OCI-LY1 (cell line): ENCODE results near the gene UTP11.
A peak's percentile ranks its signal among the peaks of the same experiment; 100 is the strongest.

Source experiments
- H2AFZ ChIP-seq: fragments of 200-600 bp; sonication (generic), shearing (Covaris generic); 2 replicates; pipeline ENCODE4 v1.6.0; 2014; ENCODE audit warnings: antibody characterized with exemption, mild to moderate bottlenecking, low read length
- H3F3A ChIP-seq: fragments of 200-600 bp; sonication (generic), shearing (Covaris generic); 2 replicates; pipeline ENCODE4 v1.6.0; 2014; ENCODE audit warnings: mild to moderate bottlenecking, antibody characterized with exemption, low read length, moderate library complexity; ENCODE audit not compliant: insufficient read depth
- H3K27ac ChIP-seq: fragments of 200-600 bp; sonication (generic); 2 replicates; pipeline ENCODE4 v1.5.1; 2014; ENCODE audit warnings: low read length, mixed run types, mild to moderate bottlenecking, low read depth; ENCODE audit not compliant: poor library complexity, severe bottlenecking
- H3K27me3 ChIP-seq: fragments of 200-600 bp; sonication (generic); 2 replicates; pipeline ENCODE4 v1.6.0; 2014; ENCODE audit warnings: antibody characterized with exemption, mild to moderate bottlenecking, low read length, moderate library complexity; ENCODE audit not compliant: insufficient read depth
- H3K36me3 ChIP-seq: fragments of 200-600 bp; sonication (generic); 2 replicates; pipeline ENCODE4 v1.6.1; 2014; ENCODE audit warnings: mild to moderate bottlenecking, antibody characterized with exemption, low read length, moderate library complexity, mixed read lengths; ENCODE audit not compliant: insufficient read depth
- H3K4me1 ChIP-seq: fragments of 200-600 bp; sonication (generic); 2 replicates; pipeline ENCODE4 v1.5.1; 2014; ENCODE audit warnings: mild to moderate bottlenecking, low read length, moderate library complexity; ENCODE audit not compliant: insufficient read depth, severe bottlenecking
- H3K4me2 ChIP-seq: fragments of 200-600 bp; sonication (generic), shearing (Covaris generic); 2 replicates; pipeline ENCODE4 v1.6.1; 2014; ENCODE audit warnings: low read length
- H3K4me3 ChIP-seq: fragments of 200-600 bp; sonication (generic); 2 replicates; pipeline ENCODE4 v1.5.1; 2014; ENCODE audit warnings: low read length, low read depth, mild to moderate bottlenecking, mixed read lengths; ENCODE audit not compliant: poor library complexity, severe bottlenecking
- H3K79me2 ChIP-seq: fragments of 200-600 bp; shearing (Covaris generic); 2 replicates; pipeline ENCODE4 v1.6.1; 2016; ENCODE audit warnings: mixed run types, low read length, mixed read lengths; ENCODE audit not compliant: insufficient read depth
- H3K9ac ChIP-seq: fragments of 200-600 bp; sonication (generic), shearing (Covaris generic); 2 replicates; pipeline ENCODE4 v1.6.1; 2014; ENCODE audit warnings: mild to moderate bottlenecking, low read length, mixed read lengths
- H3K9me2 ChIP-seq: fragments of 200-600 bp; sonication (generic), shearing (Covaris generic); 2 replicates; pipeline ENCODE4 v1.6.1; 2014; ENCODE audit warnings: low read depth, mild to moderate bottlenecking, low read length, mixed read lengths
- H3K9me3 ChIP-seq: fragments of 200-600 bp; shearing (Covaris generic); 2 replicates; pipeline ENCODE4 v1.6.1; 2014; ENCODE audit warnings: low read length, mixed read lengths
- H4K20me1 ChIP-seq: fragments of 200-600 bp; sonication (generic), shearing (Covaris generic); 2 replicates; pipeline ENCODE4 v1.6.0; 2016; ENCODE audit warnings: mild to moderate bottlenecking, low read length; ENCODE audit not compliant: insufficient read depth
- CTCF ChIP-seq: fragments of 200-600 bp; sonication (generic), shearing (Covaris generic); IDR thresholded peaks from 2 replicates; pipeline ENCODE4 v1.5.1; 2017; ENCODE audit warnings: mild to moderate bottlenecking, antibody characterized with exemption, low read length, moderate library complexity, mixed read lengths
- EZH2 ChIP-seq: fragments of 200-600 bp; sonication (generic), shearing (Covaris generic); IDR thresholded peaks from 2 replicates; pipeline ENCODE4 v1.8.0; 2017; ENCODE audit warnings: borderline replicate concordance, mixed run types, mild to moderate bottlenecking, antibody characterized with exemption, low read length, moderate library complexity, mixed read lengths

The UTP11 gene

DNA sequence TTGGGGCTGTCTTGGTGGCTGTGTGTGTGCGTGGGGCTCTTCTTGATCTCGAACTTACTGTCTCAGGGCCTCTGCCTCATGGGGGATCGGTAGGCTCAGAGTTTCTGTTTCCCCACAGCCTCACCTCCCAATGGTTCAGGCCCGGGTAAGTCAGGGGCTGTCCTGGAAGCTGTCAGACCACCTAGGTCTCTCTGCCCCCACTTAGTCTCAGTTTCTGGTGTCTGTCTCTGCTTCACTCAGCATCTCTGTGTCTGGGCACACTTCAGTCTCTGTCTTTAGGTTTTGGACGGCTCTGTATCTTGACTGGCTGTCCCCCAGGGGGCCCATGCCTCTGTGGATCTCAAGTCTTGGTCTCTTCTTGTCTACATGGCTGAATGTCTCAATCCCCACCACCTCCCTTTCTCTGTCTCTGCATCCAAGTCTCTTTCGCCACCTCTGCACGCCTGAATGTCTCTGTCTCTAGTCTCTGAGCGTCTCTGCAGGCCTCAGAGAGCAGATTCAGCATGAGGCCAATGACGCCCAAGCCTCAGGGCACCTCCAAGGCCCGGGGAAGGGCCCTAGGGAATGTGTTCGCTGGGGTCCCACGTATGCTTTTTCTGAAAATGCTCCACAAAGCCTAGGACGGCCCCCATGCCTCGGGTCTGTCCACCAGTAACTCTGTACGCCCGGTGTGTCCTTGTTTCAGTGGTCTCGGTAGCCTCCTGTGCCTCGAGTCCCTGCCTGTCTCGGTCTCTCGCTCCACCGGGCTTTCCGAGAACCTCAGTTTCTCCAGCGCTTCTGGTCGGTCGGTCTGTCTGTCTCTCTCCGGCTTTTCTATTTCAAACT, 8.0 kb upstream of the UTP11 start:
- H3K4me2 ChIP-seq = peak overlapping the region; percentile 75
- H3K9ac ChIP-seq = peak overlapping the region; percentile 45; the same call in 1 of the 2 replicates
- H3K79me2 ChIP-seq = no peaks in the 10 kb centered on the region
- no peak overlapping the region for H3K27ac ChIP-seq
- no peaks in the 10 kb centered on the region for H3K27me3 ChIP-seq
- H3K36me3 ChIP-seq = no peaks in the 10 kb centered on the region
- TF ChIP-seq EZH2 = no peak
- TF ChIP-seq CTCF = no peak
- no peaks in the 10 kb centered on the region for H4K20me1 ChIP-seq
- H3F3A ChIP-seq = no peaks in the 10 kb centered on the region
- peak overlapping the region; percentile 59 for H3K4me3 ChIP-seq
- H3K9me3 ChIP-seq = no peaks in the 10 kb centered on the region
- peaks cover 7% of the 10 kb centered on the region for H3K4me1 ChIP-seq
- no peak overlapping the region for H2AFZ ChIP-seq
- no peaks in the 10 kb centered on the region for H3K9me2 ChIP-seq

DNA sequence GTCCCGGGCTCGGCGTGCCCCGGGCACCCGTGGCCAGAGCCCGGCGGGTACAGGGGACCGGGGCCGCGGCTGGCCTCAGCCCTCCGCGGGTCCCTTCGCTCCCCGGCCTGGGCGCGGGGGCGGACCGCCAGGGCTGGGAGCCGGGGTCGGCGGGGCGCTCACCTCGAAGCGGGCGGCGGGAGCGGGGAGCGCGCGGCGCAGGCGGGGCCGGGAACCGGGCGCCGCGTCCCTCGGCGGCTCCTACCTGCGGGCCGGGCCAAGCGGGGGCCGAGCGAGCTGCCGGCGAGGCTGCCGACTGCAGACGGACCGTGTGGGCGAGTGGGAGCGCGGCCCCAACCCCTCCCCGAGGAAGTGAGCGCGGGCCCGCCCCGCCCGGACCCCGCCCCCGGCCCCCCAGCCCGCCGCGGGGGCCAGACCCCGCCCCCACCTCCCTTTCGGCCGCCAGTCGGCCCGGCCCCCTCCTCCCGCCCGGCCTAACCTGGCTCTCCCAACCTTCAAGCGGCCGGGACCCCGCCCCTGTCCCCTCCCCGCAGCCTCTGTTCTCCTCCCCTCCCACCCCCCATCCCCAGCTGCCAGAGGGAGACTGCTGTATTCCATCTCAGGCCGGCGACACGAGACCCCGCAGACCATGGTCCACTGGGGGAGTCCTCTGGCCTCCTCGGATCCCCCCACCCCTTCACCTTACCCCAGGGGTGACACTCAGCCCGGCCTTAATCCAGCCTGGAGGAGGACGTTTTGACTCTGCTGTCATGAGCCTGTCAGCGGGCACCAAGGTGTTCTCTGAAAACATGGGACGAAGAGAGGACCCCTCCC, 7.1 kb upstream of the UTP11 start, which contains the start of gene FHL3:
TSS of gene FHL3 (minus strand) at position 320 of the 813 bp plus-strand sequence. CDS start 6,102 bp downstream, outside the sequence.
- TF ChIP-seq CTCF = no peak
- no peak for TF ChIP-seq EZH2
- Histone ChIP-seq H3K9ac (peak within 1 kb of the TSS; percentile 45; the same call in 1 of the 2 replicates), H3F3A (no peaks in the 10 kb centered on the region), H4K20me1 (no peaks in the 10 kb centered on the region), H3K9me3 (no peaks in the 10 kb centered on the region), H3K4me3 (peak within 1 kb of the TSS; percentile 59), H3K36me3 (no peaks in the 10 kb centered on the region), H3K27ac (no peak within 1 kb of the TSS), H3K9me2 (no peaks in the 10 kb centered on the region), H3K4me2 (peak within 1 kb of the TSS; percentile 75), H3K4me1 (peaks cover 7% of the 10 kb centered on the region), H3K79me2 (no peaks in the 10 kb centered on the region), H3K27me3 (no peaks in the 10 kb centered on the region), H2AFZ (no peak within 1 kb of the TSS)

DNA sequence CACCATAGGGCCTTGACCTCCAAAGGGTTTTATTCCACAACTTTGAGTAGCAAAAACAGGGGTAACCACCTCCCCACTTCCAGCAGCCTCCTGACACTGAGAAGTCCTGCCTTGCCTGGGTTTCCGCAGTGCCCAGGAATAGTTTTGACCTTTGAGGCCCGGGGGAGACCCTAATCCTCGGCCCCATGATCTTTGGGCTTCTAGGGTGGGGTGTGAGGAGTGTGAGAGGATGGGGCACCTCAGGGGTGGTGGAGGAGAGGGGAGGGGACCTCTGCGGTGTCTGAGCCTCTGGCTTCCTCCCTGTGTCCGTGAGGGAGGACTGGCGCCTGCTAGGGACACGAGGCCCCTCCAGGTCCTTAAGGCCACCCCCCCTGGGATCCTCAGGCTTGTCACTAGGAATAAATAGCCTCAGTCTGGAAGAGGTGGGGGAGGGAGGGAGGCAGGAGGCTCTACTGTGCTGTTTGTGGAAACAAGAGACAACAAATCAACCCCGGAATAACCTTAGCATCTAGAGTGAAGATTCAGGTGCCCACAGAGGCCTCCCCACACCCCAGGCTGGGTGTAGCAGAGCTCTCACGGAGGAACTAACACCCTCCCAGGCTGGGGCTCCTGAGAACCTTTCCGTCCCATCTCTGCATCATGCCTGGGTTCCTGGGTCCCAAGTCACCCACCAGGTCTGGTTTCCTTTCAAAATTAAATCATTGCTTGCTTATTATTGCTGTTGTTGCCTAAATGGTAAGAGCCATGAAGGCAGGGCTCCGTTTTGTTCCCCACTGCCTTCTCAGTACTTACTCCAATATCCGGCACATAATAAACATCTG, 6.3 kb upstream of the UTP11 start:
- H3K27ac ChIP-seq = no peak overlapping the region
- no peaks in the 10 kb centered on the region for H3K36me3 ChIP-seq
- no peaks in the 10 kb centered on the region for H3K9me3 ChIP-seq
- no peaks in the 10 kb centered on the region for H3K27me3 ChIP-seq
- H3K79me2 ChIP-seq = no peaks in the 10 kb centered on the region
- peak overlapping the region; percentile 33 for H3K4me3 ChIP-seq
- no peaks in the 10 kb centered on the region for H3F3A ChIP-seq
- peak overlapping the region; percentile 50; the same call in 1 of the 2 replicates for H3K4me2 ChIP-seq
- H3K4me1 ChIP-seq = peaks cover 7% of the 10 kb centered on the region
- H3K9me2 ChIP-seq = no peaks in the 10 kb centered on the region
- no peak overlapping the region for H3K9ac ChIP-seq
- H2AFZ ChIP-seq = no peak overlapping the region
- TF ChIP-seq EZH2 = no peak
- no peak for TF ChIP-seq CTCF
- no peaks in the 10 kb centered on the region for H4K20me1 ChIP-seq
